Left renal cortex interstitium (tissue), 4 donors: ENCODE results near the gene FILIP1L. TPM values are rescaled to one million over a fixed set of nuclear protein-coding genes. Genes with fewer than 3 reads are reported as not detected.

Experiments used
- DNase-seq, 4 donors: peaks; one replicate each; pipeline ENCODE4 v3.0.0-alpha.2; 2013; ENCODE audit warnings: low read depth in 4 of 4, low spot score in 2 of 4, missing footprints in 1 of 4
- polyA plus RNA-seq, 4 donors: library from polyadenylated mRNA; unstranded; fragments of 120-200 nt; gene quantifications; one replicate each; pipeline ENCODE4 v1.2.1, GENCODE V29; 2013; ENCODE audit not compliant: insufficient read length in 4 of 4

The FILIP1L gene
- polyA plus RNA-seq, 4 donors = 15.3 to 21.7 (median 17.5) TPM

- no peak for DNase-seq
These were observed 290.3 kb downstream of the FILIP1L start for GRCh38 chr3:99823723-99824711.

GRCh38 chr3:99818818-99819217 lies 295.5 kb downstream of the FILIP1L start:
- DNase-seq = no peak

GRCh38 chr3:99817437-99818240 lies 296.7 kb downstream of the FILIP1L start, which contains the start of gene CMSS1:
Gene CMSS1 (plus strand): TSS chr3:99817862.
- DNase-seq = peak; percentile 90 to 98 (median 92)

GRCh38 chr3:99817047-99817436 lies 297.3 kb downstream of the FILIP1L start:
- peak in 2 of 4 donors; percentile 2 to 7 for DNase-seq

- no peak for DNase-seq
These were observed 303.9 kb downstream of the FILIP1L start for GRCh38 chr3:99810403-99810802.

GRCh38 chr3:99809565-99809964 lies 304.7 kb downstream of the FILIP1L start:
- DNase-seq = no peak

GRCh38 chr3:99808163-99808794 lies 306.0 kb downstream of the FILIP1L start:
- DNase-seq = no peak

GRCh38 chr3:99805160-99805559 lies 309.1 kb downstream of the FILIP1L start:
- no peak for DNase-seq

GRCh38 chr3:99803297-99803696 lies 311.0 kb downstream of the FILIP1L start:
- DNase-seq = no peak

- DNase-seq = no peak
These were observed 314.9 kb downstream of the FILIP1L start for GRCh38 chr3:99799422-99799821.

GRCh38 chr3:99795573-99795972 lies 318.7 kb downstream of the FILIP1L start:
- no peak for DNase-seq

- no peak for DNase-seq
These were observed 319.8 kb downstream of the FILIP1L start for GRCh38 chr3:99794485-99794884.

GRCh38 chr3:99789011-99789721 lies 325.1 kb downstream of the FILIP1L start:
- peak in 1 of 4 donors; percentile 8 for DNase-seq

Other genes starting within 250 kb of the FILIP1L start
- gene TBC1D23, start 146.5 kb upstream of the FILIP1L start, polyA plus RNA-seq = 10 to 100 TPM; 32.5 to 42.1 (median 36.9) TPM
- 100 to 1,000 TPM in 3 of 4 donors, 10 to 100 TPM in 1; 84.8 to 113 (median 111) TPM for gene NIT2, start 220.3 kb upstream of the FILIP1L start, polyA plus RNA-seq